Activated CD8-positive, alpha-beta T cell treated with anti-CD3 and anti-CD28 coated beads, Interleukin-2, amount 10 ng/mL, durations not matched to agents 7 days and 5 days (primary cell): ENCODE data around the gene RUNX3. TPM values are rescaled to one million over a fixed set of nuclear protein-coding genes. Genes with fewer than 3 reads are reported as not detected.

ENCODE experiments used
- ATAC-seq: fragments of 150-1000 bp; cut with Tn5 transposase; one replicate; pipeline ENCODE4 v1.10.0; 2021; ENCODE audit warnings: moderate library complexity
- CTCF ChIA-PET: fragments of 350-600 bp; sonication (Branson Sonifier 250); formaldehyde crosslinking; loops from one replicate; lab custom pipeline; 2021; ENCODE audit warnings: antibody characterized with exemption; lab: Charles Lee
- POLR2A ChIA-PET: fragments of 350-600 bp; sonication (Branson Sonifier 250); formaldehyde crosslinking; loops from one replicate; lab custom pipeline; 2021; ENCODE audit warnings: antibody characterized with exemption; lab: Charles Lee
- DNase-seq: peaks from one replicate; pipeline ENCODE4 v3.0.0-alpha.2; 2020
- H3K27ac Mint-ChIP-seq: one replicate; pipeline ENCODE4 v1.8.0; 2021; ENCODE audit warnings: mild to moderate bottlenecking, mixed read lengths
- H3K27me3 Mint-ChIP-seq: one replicate; pipeline ENCODE4 v1.8.0; 2021; ENCODE audit warnings: low read depth, mixed read lengths
- H3K36me3 Mint-ChIP-seq: one replicate; pipeline ENCODE4 v1.8.0; 2021; ENCODE audit warnings: low read depth, mixed read lengths
- H3K4me1 Mint-ChIP-seq: one replicate; pipeline ENCODE4 v1.8.0; 2021; ENCODE audit warnings: low read depth, mixed read lengths
- H3K4me3 Mint-ChIP-seq: one replicate; pipeline ENCODE4 v1.8.0; 2021; ENCODE audit warnings: mild to moderate bottlenecking, mixed read lengths
- H3K9me3 Mint-ChIP-seq: one replicate; pipeline ENCODE4 v1.8.0; 2022; ENCODE audit warnings: mixed read lengths; ENCODE audit not compliant: insufficient read depth
- total RNA-seq, 2 experiments: library from RNA; stranded (reverse); gene quantifications; one replicate each; pipeline ENCODE4 v1.2.3, GENCODE V29; 2021

Gene RUNX3
- total RNA-seq, 2 experiments from 2014 or later, result 144 to 147 TPM

DNA sequence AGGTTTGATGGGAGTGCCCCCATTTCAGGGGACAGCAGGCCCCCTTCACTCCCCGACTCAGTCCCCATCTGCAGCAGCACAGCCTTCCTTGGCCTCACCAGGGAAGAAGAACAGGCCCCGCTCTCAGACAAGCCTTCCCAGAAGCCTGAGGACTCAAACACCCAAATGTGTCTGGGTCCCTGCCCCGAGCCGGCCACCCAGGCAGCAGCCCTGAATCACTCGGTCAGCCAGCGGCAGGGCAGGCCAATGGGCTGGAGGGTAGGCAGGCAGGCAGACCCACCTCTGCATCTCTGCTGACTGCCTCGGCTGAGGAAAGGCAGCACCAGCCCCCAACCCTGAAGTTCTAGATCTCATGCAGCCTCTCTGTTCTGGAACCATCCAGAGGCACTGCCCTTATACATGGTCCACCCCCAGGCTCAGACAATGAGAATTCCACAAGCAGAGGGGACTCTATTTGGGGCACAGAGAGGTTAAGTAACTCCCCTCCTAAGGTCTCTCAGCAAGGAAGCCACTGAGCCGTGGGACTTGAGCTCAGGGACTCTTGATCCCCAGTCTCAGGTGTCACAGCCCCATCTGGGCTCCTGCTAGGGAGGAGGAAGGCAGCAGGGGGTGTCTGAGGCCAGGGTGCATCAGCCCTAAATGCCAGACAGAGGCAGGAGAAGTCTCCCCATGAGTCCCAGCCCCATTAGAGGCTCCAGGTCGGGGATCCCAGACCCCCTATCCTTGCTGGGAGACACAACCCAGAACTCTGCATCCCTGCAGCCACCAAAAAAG, 33.2 kb upstream of the RUNX3 start:
- ChIA-PET CTCF (interaction anchor here (0.5 to 10.3 kb wide), 35 partner anchors 9 to 586 kb away, joined by 3 to 225 read pairs (median 5); partner anchors contain the start of gene RUNX3), POLR2A (interaction anchor here (0.6 to 6.3 kb wide), 19 partner anchors 9 to 184 kb away, joined by 3 to 106 read pairs (median 4); partner anchors contain the start of gene RUNX3)
- no peaks in the 10 kb centered on the region for H3K27me3 Mint-ChIP-seq
- DNase-seq, result peak; percentile 74
- peak overlapping the region; percentile 92 for H3K4me3 Mint-ChIP-seq
- H3K27ac Mint-ChIP-seq, result peak overlapping the region; percentile 98
- ATAC-seq, result peak; percentile 24
- peaks cover 64% of the 10 kb centered on the region for H3K36me3 Mint-ChIP-seq
- no peaks in the 10 kb centered on the region for H3K9me3 Mint-ChIP-seq
- peaks cover 66% of the 10 kb centered on the region for H3K4me1 Mint-ChIP-seq

DNA sequence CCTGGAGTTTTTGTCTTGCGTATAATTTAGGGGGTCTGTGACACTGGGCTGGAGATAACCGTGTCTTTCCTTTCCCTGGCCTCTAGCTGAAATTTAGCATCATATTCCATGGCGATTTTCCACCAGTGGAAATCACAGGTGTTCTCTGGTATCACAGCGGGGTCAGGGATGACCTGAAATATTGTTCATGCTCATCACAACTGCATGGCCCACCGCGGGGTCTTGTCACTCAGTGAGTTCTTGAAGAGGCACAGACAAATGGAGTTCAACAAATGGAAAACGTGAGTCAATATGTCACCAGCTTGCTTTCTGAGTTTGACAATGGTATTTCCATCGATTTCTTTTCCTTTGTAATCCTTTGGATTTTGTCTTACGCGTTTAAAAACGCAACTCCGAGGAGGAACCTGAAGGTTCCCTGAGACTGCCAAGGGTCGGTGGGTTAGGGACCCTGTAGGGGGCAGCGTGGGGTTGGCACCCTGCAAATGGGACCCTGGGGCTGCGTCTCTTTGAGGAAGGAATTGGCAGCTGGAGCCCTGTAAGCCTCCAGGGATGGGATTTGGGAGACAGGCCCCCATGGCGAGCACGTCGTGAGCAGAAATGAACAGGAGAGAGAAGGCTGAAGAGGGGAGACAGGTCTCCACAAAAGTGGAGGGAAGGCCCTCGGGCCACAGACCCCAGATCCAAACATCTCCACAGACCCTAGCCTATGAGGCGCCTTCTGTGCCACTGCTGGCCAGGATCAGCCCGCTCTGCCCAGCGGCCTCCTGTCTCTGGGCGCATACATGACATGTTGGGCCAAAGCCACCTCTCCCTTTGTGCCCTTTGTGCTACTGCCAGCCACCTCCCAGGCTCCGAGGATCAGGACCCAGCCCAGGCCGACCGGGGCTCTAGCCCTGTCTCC, 32.1 kb upstream of the RUNX3 start:
- ChIA-PET POLR2A (interaction anchor here (0.9 to 6.3 kb wide), 16 partner anchors 8 to 185 kb away, joined by 3 to 106 read pairs (median 4); no protein-coding TSS in a partner anchor), CTCF (interaction anchor here (2.0 to 10.3 kb wide), 15 partner anchors 10 to 136 kb away, joined by 4 to 225 read pairs (median 17); partner anchors contain the start of gene RUNX3)
- ATAC-seq (no peak), DNase-seq (peak; percentile 47)
- Mint-ChIP-seq H3K4me1 (peaks cover 68% of the 10 kb centered on the region), H3K27me3 (no peaks in the 10 kb centered on the region), H3K9me3 (no peaks in the 10 kb centered on the region), H3K4me3 (peak overlapping the region; percentile 92), H3K27ac (peak overlapping the region; percentile 98), H3K36me3 (peaks cover 75% of the 10 kb centered on the region)

DNA sequence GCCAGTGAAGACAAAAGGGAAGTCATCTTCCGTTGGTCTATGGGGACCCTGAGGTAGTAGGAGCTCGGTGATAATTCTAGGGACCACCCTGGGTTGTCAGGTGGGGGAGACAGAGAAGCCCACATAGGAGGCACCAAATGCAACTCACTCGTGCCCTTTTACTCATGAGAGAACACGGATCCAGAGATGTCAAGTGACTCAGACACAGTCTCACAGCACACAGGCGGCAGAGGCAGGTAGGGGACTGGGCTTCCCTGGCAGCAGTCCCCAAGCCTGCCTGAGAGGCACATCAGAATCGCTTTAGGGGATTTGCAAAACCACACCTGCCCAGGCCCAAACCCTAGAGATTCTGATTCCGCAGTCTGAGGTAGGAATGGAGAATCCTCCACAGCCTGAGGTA, 31.3 kb upstream of the RUNX3 start:
- CTCF ChIA-PET, result interaction anchor here (1.2 to 10.3 kb wide), 7 partner anchors 9 to 137 kb away, joined by 3 to 225 read pairs (median 33); no protein-coding TSS in a partner anchor
- Mint-ChIP-seq H3K27me3 (no peaks in the 10 kb centered on the region), H3K4me1 (peaks cover 68% of the 10 kb centered on the region), H3K9me3 (no peaks in the 10 kb centered on the region), H3K4me3 (peak overlapping the region; percentile 92), H3K36me3 (peaks cover 82% of the 10 kb centered on the region), H3K27ac (peak overlapping the region; percentile 98)
- POLR2A ChIA-PET, result interaction anchor here (1.1 to 6.3 kb wide), 5 partner anchors 21 to 73 kb away, joined by 3 to 96 read pairs (median 4); no protein-coding TSS in a partner anchor
- DNase-seq (no peak), ATAC-seq (no peak)

DNA sequence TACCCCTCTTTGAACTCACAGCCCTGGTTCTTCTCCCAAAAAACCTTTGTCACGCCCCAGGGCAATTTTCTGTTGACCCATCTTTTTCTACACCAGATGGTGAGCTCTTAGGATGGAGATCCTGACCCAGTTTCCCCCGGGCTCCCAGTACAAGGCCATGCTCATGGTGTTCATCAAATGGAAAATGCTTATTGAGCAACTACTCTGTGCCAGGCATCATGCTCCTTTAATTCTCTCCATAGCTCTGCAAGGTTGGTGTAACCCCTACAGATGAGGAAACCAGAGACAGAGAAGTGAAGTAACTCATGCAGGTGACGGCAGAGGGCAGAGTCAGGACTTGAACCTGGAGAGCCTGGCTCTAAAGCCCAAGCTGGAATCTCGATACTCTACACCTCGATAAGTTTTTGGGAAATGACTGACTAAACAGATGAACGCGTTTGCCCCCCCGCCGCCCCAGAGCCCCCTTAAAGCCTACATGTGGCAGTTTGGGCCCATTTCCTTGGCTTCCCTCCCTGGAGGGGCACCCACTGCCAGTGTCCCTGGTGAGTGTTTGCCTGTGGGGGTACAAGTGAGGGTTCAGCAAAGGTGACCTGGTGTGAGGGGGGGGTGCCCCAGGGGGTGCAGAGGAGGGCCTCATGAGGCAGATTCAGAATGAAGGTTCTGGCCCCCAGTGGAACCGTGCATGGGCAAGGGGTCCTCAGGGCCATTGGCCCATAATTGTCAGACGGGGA, 30.2 kb upstream of the RUNX3 start:
- Mint-ChIP-seq H3K27me3 (no peaks in the 10 kb centered on the region), H3K4me3 (peak overlapping the region; percentile 92), H3K36me3 (peaks cover 89% of the 10 kb centered on the region), H3K9me3 (no peaks in the 10 kb centered on the region), H3K4me1 (peaks cover 67% of the 10 kb centered on the region), H3K27ac (peak overlapping the region; percentile 98)
- ChIA-PET CTCF (interaction anchor here (0.7 to 10.3 kb wide), 8 partner anchors 9 to 138 kb away, joined by 3 to 225 read pairs (median 6); no protein-coding TSS in a partner anchor), POLR2A (interaction anchor here (1.0 to 6.3 kb wide), 5 partner anchors 9 to 74 kb away, joined by 4 to 96 read pairs (median 5); no protein-coding TSS in a partner anchor)
- ATAC-seq (no peak), DNase-seq (no peak)

DNA sequence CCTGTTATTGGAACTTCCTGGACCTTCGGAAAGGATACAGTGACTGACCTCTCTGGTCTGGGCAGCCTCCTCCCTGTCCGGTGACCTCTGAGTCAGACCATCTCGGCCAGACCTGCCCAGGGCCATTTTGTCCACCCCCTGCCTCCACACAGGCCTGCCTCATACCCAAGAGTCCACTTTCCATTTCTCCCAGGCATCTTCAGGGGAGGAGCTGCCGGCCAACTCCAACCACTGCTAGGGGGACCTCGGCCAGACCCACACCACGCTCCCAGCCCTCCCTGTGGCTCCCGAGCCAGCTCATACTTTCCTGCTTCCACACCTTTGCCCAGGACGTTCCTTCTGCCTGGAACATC, 29.5 kb upstream of the RUNX3 start:
- H3K4me3 Mint-ChIP-seq, result peak overlapping the region; percentile 92
- peaks cover 92% of the 10 kb centered on the region for H3K36me3 Mint-ChIP-seq
- peaks cover 71% of the 10 kb centered on the region for H3K4me1 Mint-ChIP-seq
- H3K9me3 Mint-ChIP-seq, result no peaks in the 10 kb centered on the region
- ATAC-seq, result no peak
- POLR2A ChIA-PET, result interaction anchor here (1.0 to 6.3 kb wide), 6 partner anchors 8 to 75 kb away, joined by 4 to 96 read pairs (median 5); no protein-coding TSS in a partner anchor
- H3K27ac Mint-ChIP-seq, result peak overlapping the region; percentile 98
- DNase-seq, result no peak
- H3K27me3 Mint-ChIP-seq, result no peaks in the 10 kb centered on the region
- CTCF ChIA-PET, result interaction anchor here (0.7 to 10.3 kb wide), 6 partner anchors 8 to 138 kb away, joined by 3 to 225 read pairs (median 8); no protein-coding TSS in a partner anchor

DNA sequence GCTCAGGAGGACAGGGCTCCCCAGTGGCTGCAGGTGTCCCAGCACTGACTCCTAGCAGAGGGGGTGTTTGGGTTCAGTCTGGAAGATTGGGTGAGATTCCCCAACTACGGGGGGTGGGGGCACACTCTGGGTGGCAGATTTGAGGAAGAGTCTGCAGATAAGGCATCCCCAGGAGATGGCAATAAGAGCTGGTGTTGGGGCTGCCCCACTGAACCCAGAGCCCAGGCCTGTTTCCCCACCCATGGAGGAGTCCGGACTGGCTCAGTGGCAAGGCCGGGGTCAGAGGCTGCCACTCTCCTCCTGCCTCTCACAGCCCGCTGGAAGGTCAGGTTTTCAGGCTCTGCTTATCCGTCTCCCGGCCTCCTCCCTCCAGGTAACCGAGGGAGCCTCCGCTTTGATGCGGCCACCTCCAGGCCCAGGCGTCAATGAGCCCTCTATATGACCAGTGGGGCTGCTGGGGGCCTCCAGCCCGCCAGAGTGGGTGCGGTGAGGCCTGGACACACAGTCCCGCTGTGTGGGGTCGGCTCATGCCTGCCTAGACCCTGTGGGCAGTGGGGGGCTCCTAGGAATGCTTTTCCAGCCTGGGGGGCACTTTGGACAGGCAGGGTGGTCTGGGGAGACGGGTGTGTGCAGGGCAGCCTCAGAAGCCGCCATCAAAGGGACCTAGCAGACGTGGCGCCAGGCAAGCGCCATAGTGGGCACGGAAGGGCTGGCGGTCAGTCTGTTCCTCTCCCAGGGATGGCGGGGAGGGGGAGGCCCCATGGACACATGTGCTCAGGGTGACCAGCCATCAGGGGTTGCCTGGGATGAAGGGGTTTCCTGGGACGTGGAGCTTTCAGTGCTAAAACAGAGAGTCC, 28.9 kb upstream of the RUNX3 start:
- ChIA-PET POLR2A (interaction anchor here (0.5 to 6.3 kb wide), 7 partner anchors 8 to 83 kb away, joined by 3 to 96 read pairs (median 4); no protein-coding TSS in a partner anchor), CTCF (interaction anchor here (1.6 to 10.3 kb wide), 5 partner anchors 31 to 139 kb away, joined by 3 to 225 read pairs (median 10); no protein-coding TSS in a partner anchor)
- Mint-ChIP-seq H3K4me3 (peak overlapping the region; percentile 92), H3K27me3 (no peaks in the 10 kb centered on the region), H3K27ac (peak overlapping the region; percentile 98), H3K4me1 (peaks cover 77% of the 10 kb centered on the region), H3K9me3 (no peaks in the 10 kb centered on the region), H3K36me3 (peaks cover 93% of the 10 kb centered on the region)
- no peak for ATAC-seq
- DNase-seq, result no peak

DNA sequence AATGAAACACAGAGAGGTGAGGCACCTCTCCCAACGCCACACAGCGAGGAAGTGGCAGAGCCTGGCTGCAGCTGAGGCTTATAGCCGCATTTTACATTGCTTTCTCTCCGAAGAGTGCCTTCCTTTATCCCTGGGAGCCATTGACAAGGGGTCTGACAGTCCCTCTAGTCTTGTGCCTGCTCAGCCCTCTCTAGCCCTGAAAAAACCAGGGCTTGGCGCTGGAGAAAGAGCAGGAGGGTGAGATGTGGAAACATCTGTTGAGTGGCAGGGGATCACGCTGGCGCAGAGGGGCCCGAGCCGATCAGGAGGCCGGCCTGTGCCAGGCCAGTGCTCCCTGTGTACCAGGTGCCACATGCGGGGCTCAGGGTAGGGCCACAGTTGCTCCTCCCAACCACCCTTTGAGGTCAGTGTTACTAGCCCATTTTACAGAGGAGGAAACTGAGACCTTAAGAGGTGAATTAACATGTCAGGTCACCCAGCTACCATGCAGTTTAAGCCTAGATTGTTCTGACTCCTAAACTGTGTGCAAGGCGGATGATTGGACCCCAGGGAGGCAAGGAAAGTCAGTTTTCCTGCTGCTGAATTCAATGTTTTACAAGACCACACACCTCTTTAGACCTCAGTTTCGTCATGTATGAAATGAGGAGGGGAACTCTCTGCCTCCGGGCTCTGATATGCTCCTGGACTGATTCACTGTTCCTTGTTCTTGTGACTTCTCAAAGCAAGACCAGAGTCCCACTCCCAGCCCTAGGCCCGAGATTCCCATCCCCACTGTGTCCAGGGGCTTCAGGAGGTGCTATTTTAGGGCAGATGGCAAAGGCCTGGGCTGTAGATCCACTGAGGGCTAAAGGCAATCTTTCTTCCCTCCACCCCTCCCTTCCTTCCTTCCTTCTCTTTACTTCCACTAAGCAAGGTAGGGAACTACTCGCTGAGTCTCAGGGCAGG, 28.0 kb upstream of the RUNX3 start:
- ATAC-seq (no peak), DNase-seq (no peak)
- POLR2A ChIA-PET, result interaction anchor here (0.5 to 1.2 kb wide), 4 partner anchors 31 to 84 kb away, joined by 3 to 4 read pairs (median 3); no protein-coding TSS in a partner anchor
- Mint-ChIP-seq H3K4me3 (peak overlapping the region; percentile 92), H3K27ac (peak overlapping the region; percentile 98), H3K9me3 (no peaks in the 10 kb centered on the region), H3K36me3 (peaks cover 88% of the 10 kb centered on the region), H3K27me3 (no peaks in the 10 kb centered on the region), H3K4me1 (peaks cover 84% of the 10 kb centered on the region)
- CTCF ChIA-PET, result interaction anchor here (1.0 to 10.3 kb wide), 3 partner anchors 26 to 142 kb away, joined by 4 to 225 read pairs (median 28); partner anchors contain the start of gene RUNX3

DNA sequence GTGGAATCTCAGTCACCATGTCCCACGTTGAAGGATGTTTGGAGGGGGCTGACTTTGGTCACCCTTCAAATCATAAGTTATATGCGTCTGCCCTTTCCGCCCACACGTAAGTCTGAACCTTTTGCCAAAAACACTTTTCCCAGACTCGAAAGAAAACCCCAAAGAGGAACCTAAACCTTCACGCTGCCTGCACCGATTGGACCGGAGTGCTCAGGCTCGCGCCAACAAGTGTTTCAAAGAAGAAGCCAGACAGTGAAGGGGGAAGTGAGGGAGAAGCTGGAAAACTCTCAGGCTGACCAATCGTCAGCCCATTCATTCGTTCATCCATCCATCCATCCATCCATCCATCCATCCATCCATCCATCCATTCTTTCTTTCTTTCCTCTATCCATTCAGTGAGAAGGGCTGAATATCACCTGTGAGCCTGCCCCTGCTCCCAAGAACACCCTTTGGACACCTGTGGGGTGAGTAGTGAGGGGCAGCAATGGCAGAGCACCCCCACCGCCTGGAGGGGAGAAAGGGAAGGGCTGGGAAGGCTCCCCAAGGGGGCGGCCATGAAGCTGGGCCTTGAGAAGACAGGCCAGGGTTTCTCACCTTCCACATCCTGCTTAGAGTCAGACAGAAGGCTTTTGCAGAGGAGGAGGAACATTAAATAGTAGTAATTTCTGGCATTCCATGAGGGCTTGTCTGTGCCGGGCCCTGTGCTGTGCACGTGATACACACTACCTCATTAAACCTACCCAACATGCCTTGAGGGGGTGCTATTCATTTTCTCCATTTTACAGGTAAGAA, 27.1 kb upstream of the RUNX3 start:
- Mint-ChIP-seq H3K9me3 (no peaks in the 10 kb centered on the region), H3K4me3 (peak overlapping the region; percentile 92)
- ATAC-seq, result no peak

More for the DNA sequence above, 27.1 kb upstream of the RUNX3 start:
- POLR2A ChIA-PET, result interaction anchor here (1.5 to 5.8 kb wide), 2 partner anchors 8 to 32 kb away, joined by 3 to 54 read pairs; no protein-coding TSS in a partner anchor
- Mint-ChIP-seq H3K27ac (peak overlapping the region; percentile 98), H3K4me1 (peaks cover 92% of the 10 kb centered on the region), H3K27me3 (no peaks in the 10 kb centered on the region), H3K36me3 (peaks cover 84% of the 10 kb centered on the region)
- CTCF ChIA-PET, result interaction anchor here (1.0 to 6.9 kb wide), 3 partner anchors 25 to 142 kb away, joined by 4 to 70 read pairs (median 28); partner anchors contain the start of gene RUNX3
- DNase-seq, result peak; percentile 46
